Suprapubic skin (tissue), 3 donors: ENCODE measurements around the gene TSPAN14.

Experiments
- EP300 ChIP-seq: sonication (generic); formaldehyde crosslinking; IDR thresholded peaks from one replicate; pipeline ENCODE4 v1.6.1; 2017; ENCODE audit warnings: antibody characterized with exemption
- POLR2A ChIP-seq, 2 donors: fragments of 450-650 bp; IDR thresholded peaks; one replicate each; pipeline ENCODE4 v1.6.1; 2017; ENCODE audit warnings: antibody characterized with exemption in 2 of 2, mild to moderate bottlenecking in 2 of 2, moderate library complexity in 2 of 2
- TF ChIP-seq, protein P1 (sequence below), 2 donors: fragments of 200-600 bp in 1 of 2; fragments of 450-650 bp in 1 of 2; sonication (generic) in 1 of 2; IDR thresholded peaks; one replicate each; pipeline ENCODE4 v1.5.1; 2016 to 2019; ENCODE audit warnings: antibody characterized with exemption in 2 of 2, mild to moderate bottlenecking in 1 of 2, moderate library complexity in 1 of 2

- TF ChIP-seq, protein P1, sequence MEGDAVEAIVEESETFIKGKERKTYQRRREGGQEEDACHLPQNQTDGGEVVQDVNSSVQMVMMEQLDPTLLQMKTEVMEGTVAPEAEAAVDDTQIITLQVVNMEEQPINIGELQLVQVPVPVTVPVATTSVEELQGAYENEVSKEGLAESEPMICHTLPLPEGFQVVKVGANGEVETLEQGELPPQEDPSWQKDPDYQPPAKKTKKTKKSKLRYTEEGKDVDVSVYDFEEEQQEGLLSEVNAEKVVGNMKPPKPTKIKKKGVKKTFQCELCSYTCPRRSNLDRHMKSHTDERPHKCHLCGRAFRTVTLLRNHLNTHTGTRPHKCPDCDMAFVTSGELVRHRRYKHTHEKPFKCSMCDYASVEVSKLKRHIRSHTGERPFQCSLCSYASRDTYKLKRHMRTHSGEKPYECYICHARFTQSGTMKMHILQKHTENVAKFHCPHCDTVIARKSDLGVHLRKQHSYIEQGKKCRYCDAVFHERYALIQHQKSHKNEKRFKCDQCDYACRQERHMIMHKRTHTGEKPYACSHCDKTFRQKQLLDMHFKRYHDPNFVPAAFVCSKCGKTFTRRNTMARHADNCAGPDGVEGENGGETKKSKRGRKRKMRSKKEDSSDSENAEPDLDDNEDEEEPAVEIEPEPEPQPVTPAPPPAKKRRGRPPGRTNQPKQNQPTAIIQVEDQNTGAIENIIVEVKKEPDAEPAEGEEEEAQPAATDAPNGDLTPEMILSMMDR (IDR thresholded peaks at IDR 0.05) = no peak
- TF ChIP-seq POLR2A (IDR thresholded peaks at IDR 0.05) (no peak), EP300 (no peak)
Observed at GRCh38 chr10:80539421-80540031, 85.4 kb downstream of the TSPAN14 start.
